ENCODE data around the gene OR2T8. TPM values are rescaled to one million over a fixed set of nuclear protein-coding genes. Genes with fewer than 3 reads are reported as not detected.

OR2T8 gene
- total RNA-seq = not detected

- H3K4me1 Mint-ChIP-seq = no peaks in the 10 kb centered on the region
- H3K27me3 Mint-ChIP-seq = peaks cover 5% of the 10 kb centered on the region
- no peak for ATAC-seq (ENCODE audit: low read depth)
- no peak within 1 kb of the TSS for H3K27ac Mint-ChIP-seq
- no peaks in the 10 kb centered on the region for H3K9me3 Mint-ChIP-seq
- no peak for DNase-seq
- POLR2A ChIA-PET = no interaction called here
- H3K4me3 Mint-ChIP-seq = no peak within 1 kb of the TSS
- H3K36me3 Mint-ChIP-seq = no peaks in the 10 kb centered on the region
Measured at GRCh38 chr1:247919952-247920351, at the start of gene OR2T8. Gene OR2T8 (plus strand): TSS chr1:247920252. CDS start chr1:247921018, 766 bp downstream.

GRCh38 chr1:247883346-247883745 lies 36.7 kb upstream of the OR2T8 start:
- Mint-ChIP-seq H3K27me3 (no peaks in the 10 kb centered on the region), H3K9me3 (no peaks in the 10 kb centered on the region), H3K4me1 (no peaks in the 10 kb centered on the region), H3K4me3 (no peak overlapping the region), H3K36me3 (no peaks in the 10 kb centered on the region), H3K27ac (no peak overlapping the region)
- ATAC-seq (ENCODE audit: low read depth) = no peak
- POLR2A ChIA-PET = no interaction called here
- no peak for DNase-seq

- POLR2A ChIA-PET = no interaction called here
- H3K4me1 Mint-ChIP-seq = no peaks in the 10 kb centered on the region
- no peak for DNase-seq
- no peaks in the 10 kb centered on the region for H3K36me3 Mint-ChIP-seq
- H3K9me3 Mint-ChIP-seq = no peaks in the 10 kb centered on the region
- no peak overlapping the region for H3K4me3 Mint-ChIP-seq
- H3K27ac Mint-ChIP-seq = no peak overlapping the region
- H3K27me3 Mint-ChIP-seq = no peaks in the 10 kb centered on the region
- ATAC-seq (ENCODE audit: low read depth) = no peak
Measured at GRCh38 chr1:247884797-247885413, 35.1 kb upstream of the OR2T8 start.

- POLR2A ChIA-PET = no interaction called here
Measured at GRCh38 chr1:247895163-247895637, 24.9 kb upstream of the OR2T8 start, which contains the start of gene OR2W3. Gene OR2W3 (plus strand): TSS chr1:247895587. CDS start chr1:247895587, 0 bp downstream.

GRCh38 chr1:247895976-247896375 lies 24.1 kb upstream of the OR2T8 start:
- no peaks in the 10 kb centered on the region for H3K27me3 Mint-ChIP-seq
- H3K4me3 Mint-ChIP-seq = no peak overlapping the region
- H3K36me3 Mint-ChIP-seq = no peaks in the 10 kb centered on the region
- POLR2A ChIA-PET = no interaction called here
- peaks cover 7% of the 10 kb centered on the region for H3K9me3 Mint-ChIP-seq
- ATAC-seq (ENCODE audit: low read depth) = no peak
- H3K4me1 Mint-ChIP-seq = no peaks in the 10 kb centered on the region
- no peak for DNase-seq
- no peak overlapping the region for H3K27ac Mint-ChIP-seq

More at GRCh38 chr1:247895163-247895637, 24.9 kb upstream of the OR2T8 start, which contains the start of gene OR2W3:
- no peak for DNase-seq
- Mint-ChIP-seq H3K27me3 (no peaks in the 10 kb centered on the region), H3K36me3 (no peaks in the 10 kb centered on the region), H3K27ac (no peak within 1 kb of the TSS), H3K9me3 (peaks cover 7% of the 10 kb centered on the region), H3K4me1 (no peaks in the 10 kb centered on the region), H3K4me3 (no peak within 1 kb of the TSS)
- ATAC-seq (ENCODE audit: low read depth) = no peak

GRCh38 chr1:247904122-247904521 lies 15.9 kb upstream of the OR2T8 start:
- peaks cover 4% of the 10 kb centered on the region for H3K9me3 Mint-ChIP-seq
- no peak overlapping the region for H3K4me3 Mint-ChIP-seq
- POLR2A ChIA-PET = no interaction called here
- H3K36me3 Mint-ChIP-seq = peaks cover 2% of the 10 kb centered on the region
- DNase-seq (no peak), ATAC-seq (ENCODE audit: low read depth) (no peak)
- no peaks in the 10 kb centered on the region for H3K27me3 Mint-ChIP-seq
- no peak overlapping the region for H3K27ac Mint-ChIP-seq
- peaks cover 12% of the 10 kb centered on the region for H3K4me1 Mint-ChIP-seq

- DNase-seq (no peak), ATAC-seq (ENCODE audit: low read depth) (no peak)
- POLR2A ChIA-PET = no interaction called here
- Mint-ChIP-seq H3K27me3 (no peaks in the 10 kb centered on the region), H3K4me1 (peaks cover 12% of the 10 kb centered on the region), H3K27ac (no peak overlapping the region), H3K36me3 (peaks cover 2% of the 10 kb centered on the region), H3K4me3 (no peak overlapping the region), H3K9me3 (peaks cover 4% of the 10 kb centered on the region)
Measured at GRCh38 chr1:247905181-247905580, 14.9 kb upstream of the OR2T8 start.

- POLR2A ChIA-PET = no interaction called here
- H3K4me3 Mint-ChIP-seq = peak overlapping the region; percentile 81
- peak overlapping the region; percentile 78 for H3K27ac Mint-ChIP-seq
- no peak for DNase-seq
- peaks cover 2% of the 10 kb centered on the region for H3K36me3 Mint-ChIP-seq
- no peaks in the 10 kb centered on the region for H3K27me3 Mint-ChIP-seq
- no peak for ATAC-seq (ENCODE audit: low read depth)
- peaks cover 4% of the 10 kb centered on the region for H3K9me3 Mint-ChIP-seq
- H3K4me1 Mint-ChIP-seq = peaks cover 12% of the 10 kb centered on the region
Measured at GRCh38 chr1:247905910-247906503, 14.0 kb upstream of the OR2T8 start.

GRCh38 chr1:247906504-247907047 lies 13.5 kb upstream of the OR2T8 start:
- Mint-ChIP-seq H3K27ac (peak overlapping the region; percentile 78), H3K27me3 (no peaks in the 10 kb centered on the region), H3K4me3 (peak overlapping the region; percentile 81), H3K36me3 (peaks cover 2% of the 10 kb centered on the region), H3K4me1 (peaks cover 12% of the 10 kb centered on the region), H3K9me3 (peaks cover 4% of the 10 kb centered on the region)
- POLR2A ChIA-PET = no interaction called here
- DNase-seq (no peak), ATAC-seq (ENCODE audit: low read depth) (peak; percentile 63)

- H3K36me3 Mint-ChIP-seq = peaks cover 2% of the 10 kb centered on the region
- POLR2A ChIA-PET = no interaction called here
- H3K4me3 Mint-ChIP-seq = no peak overlapping the region
- no peak for DNase-seq
- peaks cover 3% of the 10 kb centered on the region for H3K9me3 Mint-ChIP-seq
- no peak overlapping the region for H3K27ac Mint-ChIP-seq
- H3K4me1 Mint-ChIP-seq = peaks cover 12% of the 10 kb centered on the region
- no peaks in the 10 kb centered on the region for H3K27me3 Mint-ChIP-seq
- ATAC-seq (ENCODE audit: low read depth) = no peak
Measured at GRCh38 chr1:247908766-247909165, 11.3 kb upstream of the OR2T8 start.

- ATAC-seq (ENCODE audit: low read depth) (no peak), DNase-seq (no peak)
- H3K36me3 Mint-ChIP-seq = no peaks in the 10 kb centered on the region
- POLR2A ChIA-PET = no interaction called here
- H3K27me3 Mint-ChIP-seq = peaks cover 9% of the 10 kb centered on the region
- H3K27ac Mint-ChIP-seq = no peak overlapping the region
- no peaks in the 10 kb centered on the region for H3K9me3 Mint-ChIP-seq
- H3K4me1 Mint-ChIP-seq = no peaks in the 10 kb centered on the region
- no peak overlapping the region for H3K4me3 Mint-ChIP-seq
Measured at GRCh38 chr1:247913786-247914185, 6.3 kb upstream of the OR2T8 start.

- Mint-ChIP-seq H3K9me3 (no peaks in the 10 kb centered on the region), H3K27me3 (peaks cover 9% of the 10 kb centered on the region), H3K36me3 (no peaks in the 10 kb centered on the region), H3K4me3 (no peak overlapping the region), H3K4me1 (no peaks in the 10 kb centered on the region), H3K27ac (no peak overlapping the region)
- DNase-seq (no peak), ATAC-seq (ENCODE audit: low read depth) (no peak)
- POLR2A ChIA-PET = no interaction called here
Measured at GRCh38 chr1:247914941-247915662, 5.0 kb upstream of the OR2T8 start.

- no peaks in the 10 kb centered on the region for H3K36me3 Mint-ChIP-seq
- no peak overlapping the region for H3K27ac Mint-ChIP-seq
- H3K4me3 Mint-ChIP-seq = no peak overlapping the region
- peaks cover 2% of the 10 kb centered on the region for H3K27me3 Mint-ChIP-seq
- no peaks in the 10 kb centered on the region for H3K4me1 Mint-ChIP-seq
- POLR2A ChIA-PET = no interaction called here
- DNase-seq (no peak), ATAC-seq (ENCODE audit: low read depth) (no peak)
- no peaks in the 10 kb centered on the region for H3K9me3 Mint-ChIP-seq
Measured at GRCh38 chr1:247923941-247924340, 3.9 kb downstream of the OR2T8 start.

Data from activated naive CD8-positive, alpha-beta T cell treated with anti-CD3 and anti-CD28 coated beads, Interleukin-2, amount 10 ng/mL, durations not matched to agents 7 days and 5 days (primary cell).